HG03460 (cell line): ENCODE results near the gene STK33.

ENCODE experiments used
- ATAC-seq: cut with Tn5 transposase; IDR thresholded peaks from one replicate; pipeline ENCODE4 v1.9.1; 2021; ENCODE audit not compliant: unreplicated experiment

STK33 gene

GRCh38 chr11:8357891-8358566 lies 236.0 kb downstream of the STK33 start:
- ATAC-seq = no peak

DNA sequence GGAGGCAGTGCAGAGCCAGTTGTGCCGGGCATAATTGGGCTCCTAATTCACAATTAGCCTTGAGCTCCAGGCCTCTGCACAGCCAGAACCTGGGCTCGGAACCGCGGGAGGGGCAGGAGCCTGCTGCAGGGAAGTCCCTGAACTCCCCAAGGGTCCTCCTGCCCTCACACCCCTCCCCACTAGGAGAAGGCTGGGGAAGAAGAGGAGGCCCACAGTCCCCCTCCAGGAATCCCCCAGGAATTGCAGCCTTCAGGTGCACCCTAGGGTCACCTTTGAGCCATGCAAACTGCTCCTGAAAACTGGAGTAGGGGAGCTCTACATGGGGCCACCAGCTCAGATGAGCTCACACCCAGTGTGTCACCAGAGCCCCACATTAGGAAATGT lies 236.5 kb downstream of the STK33 start:
- ATAC-seq = no peak

GRCh38 chr11:8356721-8357504 lies 237.1 kb downstream of the STK33 start:
- ATAC-seq = no peak

GRCh38 chr11:8356216-8356615 lies 237.8 kb downstream of the STK33 start:
- no peak for ATAC-seq

GRCh38 chr11:8355416-8355742 lies 238.6 kb downstream of the STK33 start:
- ATAC-seq = no peak

DNA sequence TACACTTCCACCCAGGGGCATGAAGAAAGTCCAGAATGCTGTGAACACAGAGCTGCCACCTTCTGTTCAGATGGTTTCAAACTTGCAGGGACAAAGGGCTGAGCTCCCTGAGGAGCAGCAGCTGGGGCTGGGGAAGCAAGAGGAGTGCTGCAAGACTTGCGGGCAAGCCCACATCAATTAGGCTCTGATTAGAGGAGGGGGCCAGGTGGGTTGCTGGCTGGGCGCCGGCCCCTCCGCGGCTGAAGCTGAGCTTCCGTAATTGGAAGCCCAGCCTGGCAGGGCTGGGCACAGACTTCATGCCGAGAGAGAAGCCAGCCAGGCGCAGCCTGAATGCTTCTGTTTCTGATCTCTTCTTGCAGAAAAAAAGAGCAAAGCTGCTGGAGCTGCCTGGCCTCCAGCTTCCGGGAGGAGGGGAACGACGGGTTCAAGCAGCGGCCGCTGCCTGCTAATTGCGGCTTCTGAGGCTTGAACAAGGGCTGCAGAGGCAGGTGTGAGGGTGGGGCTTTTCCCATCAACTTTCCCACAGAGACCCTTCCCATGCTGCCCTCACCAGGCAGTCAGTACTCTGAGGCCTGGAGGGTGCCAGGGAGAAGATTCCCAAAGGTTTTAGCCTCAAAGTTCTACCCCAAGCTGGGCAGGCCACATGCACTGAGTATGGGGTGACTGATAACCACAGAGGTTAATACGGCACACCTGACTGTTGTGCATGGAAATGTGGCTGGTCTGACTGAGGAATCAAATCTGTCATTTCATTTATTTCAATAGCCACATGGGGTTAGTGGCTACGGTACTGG lies 239.2 kb downstream of the STK33 start:
- no peak for ATAC-seq

DNA sequence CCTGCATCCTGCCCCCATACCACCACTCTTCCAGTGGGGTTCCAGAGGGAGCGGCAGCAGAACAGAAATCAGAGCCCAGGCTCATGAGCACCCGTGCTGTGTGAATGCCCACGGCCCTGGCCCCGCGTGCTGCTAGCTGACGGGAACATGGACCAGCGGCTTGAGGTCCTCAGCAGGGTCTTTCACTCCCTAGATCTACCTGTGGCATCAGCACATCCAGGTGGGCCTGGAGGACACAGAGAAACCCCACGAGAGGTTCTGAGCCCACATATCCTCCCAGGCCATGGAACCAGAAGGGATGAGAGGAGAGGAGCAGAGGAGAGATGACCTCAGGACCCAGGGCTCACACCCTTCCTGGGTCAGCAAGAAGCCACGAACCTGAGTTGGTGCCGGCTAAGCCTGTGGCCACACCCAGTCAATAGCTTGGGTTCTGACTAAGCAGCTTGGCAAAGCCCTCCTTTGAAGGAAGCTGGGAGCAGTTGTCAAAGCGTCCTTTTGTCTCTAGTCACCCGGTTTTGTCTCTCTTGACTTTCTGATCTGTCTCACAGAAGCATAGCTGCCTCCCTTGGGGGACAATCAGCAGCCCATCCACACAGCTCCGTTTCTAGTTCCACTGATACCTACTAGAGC lies 241.0 kb downstream of the STK33 start:
- no peak for ATAC-seq

GRCh38 chr11:8352103-8352875 lies 241.7 kb downstream of the STK33 start:
- no peak for ATAC-seq

DNA sequence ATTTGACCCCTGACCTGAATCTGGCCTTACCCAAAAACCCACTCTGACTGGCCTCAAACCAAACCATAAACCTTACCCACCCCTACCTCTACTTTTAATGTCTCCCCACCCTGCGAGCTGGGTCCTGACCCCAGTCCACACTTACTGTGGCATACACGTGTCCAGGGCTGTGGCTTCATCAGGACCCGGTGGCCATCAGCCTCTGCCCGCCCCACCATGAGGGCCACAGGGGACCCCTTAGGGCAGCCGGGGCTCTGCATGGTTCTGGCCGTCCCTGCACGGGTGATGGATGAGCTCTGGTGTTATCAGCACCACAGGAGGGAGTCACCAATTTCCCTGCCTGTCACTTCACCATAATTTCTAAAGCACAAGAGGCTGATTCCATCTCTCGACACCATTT lies 242.8 kb downstream of the STK33 start:
- ATAC-seq = no peak

- no peak for ATAC-seq
Measured at GRCh38 chr11:8347978-8348377, 246.1 kb downstream of the STK33 start.

DNA sequence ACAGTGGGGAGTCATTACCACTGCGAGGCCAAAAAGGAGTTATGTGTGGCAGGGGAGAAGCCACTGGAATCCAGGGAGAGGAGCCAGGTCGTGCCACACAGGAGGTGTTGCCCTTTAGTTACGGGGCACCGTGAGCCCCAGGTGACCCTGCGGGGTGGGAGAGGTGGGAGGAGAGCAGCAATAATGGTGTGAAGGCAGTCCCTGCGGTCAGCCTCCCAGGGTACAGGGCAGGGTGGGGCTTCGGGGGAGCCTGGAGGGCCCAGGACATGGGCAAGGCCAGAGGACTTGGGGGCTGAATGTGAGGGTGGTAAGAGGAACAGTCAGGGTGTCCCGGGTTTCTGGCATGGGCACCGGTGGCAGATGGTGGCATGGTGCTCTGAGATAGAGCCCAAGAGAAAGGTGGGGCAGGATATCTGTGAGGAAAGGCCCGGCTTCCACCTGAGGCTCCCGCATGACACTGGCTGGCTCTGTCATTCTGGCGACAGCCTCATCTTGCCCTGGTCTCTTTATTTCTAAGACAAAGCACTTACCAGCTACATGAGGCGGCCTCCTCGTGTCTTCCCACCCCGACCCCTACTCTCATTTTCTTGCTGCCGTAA lies 247.8 kb downstream of the STK33 start:
- no peak for ATAC-seq

- no peak for ATAC-seq
Measured at GRCh38 chr11:8345179-8345578, 248.8 kb downstream of the STK33 start.

DNA sequence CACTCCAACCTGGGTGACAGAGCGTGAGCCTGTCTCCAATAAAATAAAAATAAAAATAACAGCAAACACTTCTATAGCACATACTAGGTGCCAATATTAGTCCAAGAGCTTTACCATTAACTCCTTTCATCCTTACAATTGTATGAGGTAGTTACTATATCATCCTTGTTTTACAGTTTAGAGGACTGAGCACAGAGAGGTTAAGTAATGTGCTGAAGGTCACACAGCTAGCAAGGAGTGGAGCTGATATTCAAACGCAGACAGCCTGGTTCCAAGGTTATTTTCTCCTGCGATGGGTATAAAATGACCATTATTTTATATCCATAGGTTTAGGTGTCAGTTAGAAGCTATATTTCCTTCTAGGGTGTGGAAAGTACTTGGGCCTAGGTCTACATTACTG lies 249.7 kb downstream of the STK33 start:
- no peak for ATAC-seq

DNA sequence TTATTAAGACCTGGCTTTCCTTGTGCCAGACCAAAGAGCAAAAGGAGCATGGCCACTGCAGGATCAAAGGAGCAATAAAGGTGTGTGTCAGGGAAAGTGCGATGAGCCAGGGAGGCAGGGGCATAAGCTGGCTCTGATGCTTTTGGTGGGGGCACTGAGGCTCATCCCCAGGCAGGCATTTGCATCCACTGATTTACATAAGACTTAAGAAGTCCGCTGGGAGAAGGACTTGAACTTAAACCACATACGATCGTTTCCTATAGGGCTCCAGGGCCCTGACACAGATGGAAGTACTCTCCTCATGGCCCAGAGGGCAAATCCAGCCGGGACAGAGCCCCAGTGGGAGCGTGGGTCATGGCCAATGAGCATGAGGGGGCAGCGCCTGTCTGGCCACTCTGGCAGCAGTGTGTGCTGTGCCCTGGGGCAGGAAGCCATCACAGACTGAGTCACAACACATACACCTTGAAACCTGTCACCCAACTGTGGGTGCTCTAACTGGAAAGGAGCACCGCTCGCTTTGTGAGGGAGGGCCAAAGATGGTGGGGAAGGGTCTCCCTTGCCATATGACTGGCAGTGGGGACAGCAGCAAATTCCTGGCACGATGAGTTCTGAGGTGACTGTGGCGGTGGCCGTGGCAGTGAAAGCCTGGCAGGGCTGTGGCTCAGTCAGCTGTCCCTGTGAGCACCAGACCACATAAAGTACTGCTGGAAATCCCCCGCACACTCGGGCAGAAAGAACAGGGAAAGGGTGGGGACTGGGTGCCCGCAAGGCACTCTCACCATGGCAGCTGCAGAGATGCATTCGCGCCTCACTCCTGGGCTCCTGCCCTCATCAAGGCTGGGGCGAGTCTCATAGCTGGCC lies 251.0 kb downstream of the STK33 start:
- peak; percentile 74 for ATAC-seq

DNA sequence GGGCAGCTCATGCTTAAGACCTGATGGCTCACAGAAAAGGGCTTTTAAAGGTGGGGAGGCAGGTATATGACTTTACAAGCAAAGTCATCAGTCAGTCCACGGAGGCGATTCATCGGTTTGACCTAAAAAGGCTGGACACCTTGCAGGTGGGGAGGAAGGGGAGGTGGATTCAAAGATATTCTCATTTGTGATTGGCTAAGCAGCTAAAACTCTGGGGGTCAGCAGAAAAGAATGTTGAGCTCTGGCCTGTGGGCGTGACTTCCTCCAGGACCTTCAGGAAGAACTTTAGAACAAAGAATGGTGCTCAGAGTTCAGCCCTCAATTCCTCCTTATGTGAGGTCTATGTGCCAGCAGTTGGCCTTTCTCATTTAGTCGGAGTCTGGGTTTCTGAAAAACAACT lies 252.0 kb downstream of the STK33 start:
- no peak for ATAC-seq
